WTC11 (cell line): Measurements from ENCODE around the gene SNX7. TPM values are rescaled to one million over a fixed set of nuclear protein-coding genes. Genes with fewer than 3 reads are reported as not detected.
A peak's percentile ranks its signal among the peaks of the same experiment; 100 is the strongest.

Source experiments
- ATAC-seq: fragments of 200-7000 bp; cut with Tn5 transposase; 2 replicates; pipeline ENCODE4 v1.10.0; 2021; ENCODE audit warnings: mild to moderate bottlenecking, moderate library complexity
- CTCF ChIA-PET: fragments of 300-600 bp; sonication (Branson Sonifier 250); formaldehyde crosslinking; loops from one replicate; lab custom pipeline; 2021; ENCODE audit warnings: antibody characterized with exemption; lab: Charles Lee
- POLR2A ChIA-PET: fragments of 350-600 bp; sonication (Branson Sonifier 250); formaldehyde crosslinking; loops from one replicate; lab custom pipeline; 2021; ENCODE audit warnings: antibody characterized with exemption; lab: Charles Lee
- DNase-seq: peaks from one replicate; pipeline ENCODE4 v3.0.0; 2021; ENCODE audit warnings: low spot score
- H3K27ac Mint-ChIP-seq: 2 replicates; pipeline ENCODE4 v1.8.0; 2021; ENCODE audit warnings: mixed read lengths
- H3K27me3 Mint-ChIP-seq: 2 replicates; pipeline ENCODE4 v1.8.0; 2021; ENCODE audit warnings: low read depth, mild to moderate bottlenecking, moderate library complexity, mixed read lengths
- H3K36me3 Mint-ChIP-seq: 2 replicates; pipeline ENCODE4 v1.8.0; 2021; ENCODE audit warnings: mixed read lengths
- H3K4me1 Mint-ChIP-seq: 2 replicates; pipeline ENCODE4 v1.8.0; 2022; ENCODE audit warnings: mixed read lengths
- H3K4me3 Mint-ChIP-seq: 2 replicates; pipeline ENCODE4 v1.8.0; 2021; ENCODE audit warnings: mild to moderate bottlenecking, moderate library complexity, mixed read lengths
- H3K9me3 Mint-ChIP-seq: 2 replicates; pipeline ENCODE4 v1.8.0; 2021; ENCODE audit warnings: mixed read lengths
- IRF2 ChIP-seq: sonication (generic); formaldehyde crosslinking; IDR thresholded peaks from 2 replicates; pipeline ENCODE4 v1.8.0; 2022; ENCODE audit warnings: low read depth, missing genetic modification reagents, borderline replicate concordance
- MXD4 ChIP-seq: fragments of 250-450 bp; sonication (Bioruptor Pico); IDR thresholded peaks from 2 replicates; pipeline ENCODE4 v1.8.0; 2021; ENCODE audit warnings: mild to moderate bottlenecking, moderate library complexity, borderline replicate concordance
- MYBL2 ChIP-seq: sonication (generic); formaldehyde crosslinking; IDR thresholded peaks from 2 replicates; pipeline ENCODE4 v1.8.1; 2023; ENCODE audit warnings: mild to moderate bottlenecking, moderate library complexity, missing genetic modification reagents
- NFYB ChIP-seq: sonication (generic); formaldehyde crosslinking; conservative IDR thresholded peaks from 2 replicates; pipeline ENCODE4 v1.8.0; 2022; ENCODE audit warnings: low read depth, missing genetic modification reagents
- SOX15 ChIP-seq: fragments of 250-450 bp; sonication (Bioruptor Pico); IDR thresholded peaks from 2 replicates; pipeline ENCODE4 v1.9.0; 2021; ENCODE audit warnings: mild to moderate bottlenecking
- TEAD4 ChIP-seq: sonication (generic); formaldehyde crosslinking; IDR thresholded peaks from 2 replicates; pipeline ENCODE4 v1.8.0; 2022; ENCODE audit warnings: mild to moderate bottlenecking, missing genetic modification reagents
- ZNF219 ChIP-seq: sonication (generic); formaldehyde crosslinking; IDR thresholded peaks from 2 replicates; pipeline ENCODE4 v1.8.0; 2023; ENCODE audit warnings: missing genetic modification reagents, mild to moderate bottlenecking, borderline replicate concordance
- total RNA-seq: library from RNA; stranded (reverse); gene quantifications from 3 replicates; pipeline ENCODE4 v1.2.3, GENCODE V29; 2021
- TF ChIP-seq, protein P1 (sequence below): sonication (generic); formaldehyde crosslinking; IDR thresholded peaks from 2 replicates; pipeline ENCODE4 v1.8.1; 2023; ENCODE audit warnings: mild to moderate bottlenecking, missing genetic modification reagents, borderline replicate concordance
- TF ChIP-seq, protein P2 (sequence below): fragments of 250-450 bp; sonication (Bioruptor Pico); IDR thresholded peaks from 2 replicates; pipeline ENCODE4 v1.9.0; 2021; ENCODE audit warnings: mild to moderate bottlenecking, borderline replicate concordance
- TF ChIP-seq, protein P3 (sequence below): fragments of 250-450 bp; sonication (Bioruptor Pico); IDR thresholded peaks from 2 replicates; pipeline ENCODE4 v2.1.2; 2022; ENCODE audit warnings: mild to moderate bottlenecking, moderate library complexity
- TF ChIP-seq, protein P4 (sequence below): sonication (generic); formaldehyde crosslinking; conservative IDR thresholded peaks from 2 replicates; pipeline ENCODE4 v1.8.1; 2023; ENCODE audit warnings: mild to moderate bottlenecking, low read depth, missing genetic modification reagents, moderate library complexity
- TF ChIP-seq, protein P5 (sequence below): fragments of 250-450 bp; sonication (Bioruptor Pico); IDR thresholded peaks from 2 replicates; pipeline ENCODE4 v1.9.0; 2021; ENCODE audit warnings: mild to moderate bottlenecking

Gene SNX7
- total RNA-seq, 1 experiment from 2014 or later, result 15.7 TPM

DNA sequence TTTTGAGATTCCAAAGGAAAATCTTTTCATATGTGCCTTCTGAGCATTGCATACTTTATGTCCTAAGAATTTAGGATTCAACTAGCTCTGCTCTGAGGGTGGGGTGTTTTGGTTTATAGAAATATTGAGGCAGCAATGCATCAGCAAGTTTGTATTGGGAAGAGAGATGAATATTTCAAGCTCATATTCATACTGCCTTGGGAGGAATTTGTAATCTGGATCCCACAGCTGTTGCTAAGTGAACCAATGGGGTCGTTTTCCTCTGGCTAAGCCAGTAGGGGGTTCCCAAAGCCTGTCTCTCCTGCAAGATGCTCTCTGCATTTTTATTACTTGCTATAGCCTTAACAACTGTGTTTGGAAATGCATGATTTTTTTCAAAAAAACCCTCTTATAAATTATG lies 130.6 kb downstream of the SNX7 start:
- peak; percentile 52; the same call in 1 of the 2 replicates for ATAC-seq
- H3K4me1 Mint-ChIP-seq, result peaks cover 14% of the 10 kb centered on the region
- POLR2A ChIA-PET, result interaction anchor here (0.6 kb wide), 1 partner anchor 781 kb away, joined by 3 read pairs; no protein-coding TSS in a partner anchor
- no peaks in the 10 kb centered on the region for H3K27me3 Mint-ChIP-seq
- no peak overlapping the region for H3K4me3 Mint-ChIP-seq
- CTCF ChIA-PET, result no interaction called here
- H3K27ac Mint-ChIP-seq, result no peak overlapping the region
- TF ChIP-seq, protein P1, sequence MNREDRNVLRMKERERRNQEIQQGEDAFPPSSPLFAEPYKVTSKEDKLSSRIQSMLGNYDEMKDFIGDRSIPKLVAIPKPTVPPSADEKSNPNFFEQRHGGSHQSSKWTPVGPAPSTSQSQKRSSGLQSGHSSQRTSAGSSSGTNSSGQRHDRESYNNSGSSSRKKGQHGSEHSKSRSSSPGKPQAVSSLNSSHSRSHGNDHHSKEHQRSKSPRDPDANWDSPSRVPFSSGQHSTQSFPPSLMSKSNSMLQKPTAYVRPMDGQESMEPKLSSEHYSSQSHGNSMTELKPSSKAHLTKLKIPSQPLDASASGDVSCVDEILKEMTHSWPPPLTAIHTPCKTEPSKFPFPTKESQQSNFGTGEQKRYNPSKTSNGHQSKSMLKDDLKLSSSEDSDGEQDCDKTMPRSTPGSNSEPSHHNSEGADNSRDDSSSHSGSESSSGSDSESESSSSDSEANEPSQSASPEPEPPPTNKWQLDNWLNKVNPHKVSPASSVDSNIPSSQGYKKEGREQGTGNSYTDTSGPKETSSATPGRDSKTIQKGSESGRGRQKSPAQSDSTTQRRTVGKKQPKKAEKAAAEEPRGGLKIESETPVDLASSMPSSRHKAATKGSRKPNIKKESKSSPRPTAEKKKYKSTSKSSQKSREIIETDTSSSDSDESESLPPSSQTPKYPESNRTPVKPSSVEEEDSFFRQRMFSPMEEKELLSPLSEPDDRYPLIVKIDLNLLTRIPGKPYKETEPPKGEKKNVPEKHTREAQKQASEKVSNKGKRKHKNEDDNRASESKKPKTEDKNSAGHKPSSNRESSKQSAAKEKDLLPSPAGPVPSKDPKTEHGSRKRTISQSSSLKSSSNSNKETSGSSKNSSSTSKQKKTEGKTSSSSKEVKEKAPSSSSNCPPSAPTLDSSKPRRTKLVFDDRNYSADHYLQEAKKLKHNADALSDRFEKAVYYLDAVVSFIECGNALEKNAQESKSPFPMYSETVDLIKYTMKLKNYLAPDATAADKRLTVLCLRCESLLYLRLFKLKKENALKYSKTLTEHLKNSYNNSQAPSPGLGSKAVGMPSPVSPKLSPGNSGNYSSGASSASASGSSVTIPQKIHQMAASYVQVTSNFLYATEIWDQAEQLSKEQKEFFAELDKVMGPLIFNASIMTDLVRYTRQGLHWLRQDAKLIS (CRISPR knock-in tag), result no peak
- TF ChIP-seq IRF2 (CRISPR knock-in tag) (no peak), MYBL2 (CRISPR knock-in tag) (no peak), SOX15 (CRISPR knock-in tag) (no peak), ZNF219 (CRISPR knock-in tag) (no peak)
- TF ChIP-seq, protein P2, sequence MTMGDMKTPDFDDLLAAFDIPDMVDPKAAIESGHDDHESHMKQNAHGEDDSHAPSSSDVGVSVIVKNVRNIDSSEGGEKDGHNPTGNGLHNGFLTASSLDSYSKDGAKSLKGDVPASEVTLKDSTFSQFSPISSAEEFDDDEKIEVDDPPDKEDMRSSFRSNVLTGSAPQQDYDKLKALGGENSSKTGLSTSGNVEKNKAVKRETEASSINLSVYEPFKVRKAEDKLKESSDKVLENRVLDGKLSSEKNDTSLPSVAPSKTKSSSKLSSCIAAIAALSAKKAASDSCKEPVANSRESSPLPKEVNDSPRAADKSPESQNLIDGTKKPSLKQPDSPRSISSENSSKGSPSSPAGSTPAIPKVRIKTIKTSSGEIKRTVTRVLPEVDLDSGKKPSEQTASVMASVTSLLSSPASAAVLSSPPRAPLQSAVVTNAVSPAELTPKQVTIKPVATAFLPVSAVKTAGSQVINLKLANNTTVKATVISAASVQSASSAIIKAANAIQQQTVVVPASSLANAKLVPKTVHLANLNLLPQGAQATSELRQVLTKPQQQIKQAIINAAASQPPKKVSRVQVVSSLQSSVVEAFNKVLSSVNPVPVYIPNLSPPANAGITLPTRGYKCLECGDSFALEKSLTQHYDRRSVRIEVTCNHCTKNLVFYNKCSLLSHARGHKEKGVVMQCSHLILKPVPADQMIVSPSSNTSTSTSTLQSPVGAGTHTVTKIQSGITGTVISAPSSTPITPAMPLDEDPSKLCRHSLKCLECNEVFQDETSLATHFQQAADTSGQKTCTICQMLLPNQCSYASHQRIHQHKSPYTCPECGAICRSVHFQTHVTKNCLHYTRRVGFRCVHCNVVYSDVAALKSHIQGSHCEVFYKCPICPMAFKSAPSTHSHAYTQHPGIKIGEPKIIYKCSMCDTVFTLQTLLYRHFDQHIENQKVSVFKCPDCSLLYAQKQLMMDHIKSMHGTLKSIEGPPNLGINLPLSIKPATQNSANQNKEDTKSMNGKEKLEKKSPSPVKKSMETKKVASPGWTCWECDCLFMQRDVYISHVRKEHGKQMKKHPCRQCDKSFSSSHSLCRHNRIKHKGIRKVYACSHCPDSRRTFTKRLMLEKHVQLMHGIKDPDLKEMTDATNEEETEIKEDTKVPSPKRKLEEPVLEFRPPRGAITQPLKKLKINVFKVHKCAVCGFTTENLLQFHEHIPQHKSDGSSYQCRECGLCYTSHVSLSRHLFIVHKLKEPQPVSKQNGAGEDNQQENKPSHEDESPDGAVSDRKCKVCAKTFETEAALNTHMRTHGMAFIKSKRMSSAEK, result no peak
- H3K36me3 Mint-ChIP-seq, result no peaks in the 10 kb centered on the region
- DNase-seq, result no peak
- H3K9me3 Mint-ChIP-seq, result peaks cover 8% of the 10 kb centered on the region

DNA sequence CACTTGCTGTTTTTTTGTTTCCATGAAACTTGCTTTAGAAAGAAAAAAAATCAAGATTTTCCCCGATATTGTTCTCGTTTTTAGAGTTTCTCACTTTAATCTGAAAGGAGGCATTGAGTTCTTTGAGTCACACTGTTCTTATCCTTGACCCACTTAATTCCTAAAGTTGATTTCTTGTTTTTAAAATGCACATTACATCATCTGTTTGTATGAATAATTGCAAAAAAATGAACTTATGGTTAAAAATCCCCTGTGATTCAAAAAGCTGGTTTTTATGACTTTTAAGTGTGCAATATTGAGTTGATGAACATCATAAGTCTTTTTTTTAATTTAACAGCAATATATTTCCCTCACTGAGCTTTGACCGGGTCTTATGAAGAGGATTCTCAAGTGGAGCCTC lies 131.6 kb downstream of the SNX7 start:
- DNase-seq (no peak), ATAC-seq (no peak)
- H3K4me3 Mint-ChIP-seq, result no peak overlapping the region
- no peak overlapping the region for H3K27ac Mint-ChIP-seq
- ChIA-PET CTCF (interaction anchor here (1.0 to 2.0 kb wide), 4 partner anchors 24 to 914 kb away, joined by 3 to 5 read pairs (median 4); partner anchors contain the start of gene PLPPR5), POLR2A (no interaction called here)
- H3K4me1 Mint-ChIP-seq, result peaks cover 8% of the 10 kb centered on the region
- H3K36me3 Mint-ChIP-seq, result no peaks in the 10 kb centered on the region
- no peaks in the 10 kb centered on the region for H3K9me3 Mint-ChIP-seq
- H3K27me3 Mint-ChIP-seq, result no peaks in the 10 kb centered on the region
- no peak for TF ChIP-seq TEAD4
- TF ChIP-seq, protein P2, result no peak
- TF ChIP-seq, protein P3, sequence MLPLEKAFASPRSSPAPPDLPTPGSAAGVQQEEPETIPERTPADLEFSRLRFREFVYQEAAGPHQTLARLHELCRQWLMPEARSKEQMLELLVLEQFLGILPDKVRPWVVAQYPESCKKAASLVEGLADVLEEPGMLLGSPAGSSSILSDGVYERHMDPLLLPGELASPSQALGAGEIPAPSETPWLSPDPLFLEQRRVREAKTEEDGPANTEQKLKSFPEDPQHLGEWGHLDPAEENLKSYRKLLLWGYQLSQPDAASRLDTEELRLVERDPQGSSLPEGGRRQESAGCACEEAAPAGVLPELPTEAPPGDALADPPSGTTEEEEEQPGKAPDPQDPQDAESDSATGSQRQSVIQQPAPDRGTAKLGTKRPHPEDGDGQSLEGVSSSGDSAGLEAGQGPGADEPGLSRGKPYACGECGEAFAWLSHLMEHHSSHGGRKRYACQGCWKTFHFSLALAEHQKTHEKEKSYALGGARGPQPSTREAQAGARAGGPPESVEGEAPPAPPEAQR (CRISPR knock-in tag), result no peak
- TF ChIP-seq, protein P4, sequence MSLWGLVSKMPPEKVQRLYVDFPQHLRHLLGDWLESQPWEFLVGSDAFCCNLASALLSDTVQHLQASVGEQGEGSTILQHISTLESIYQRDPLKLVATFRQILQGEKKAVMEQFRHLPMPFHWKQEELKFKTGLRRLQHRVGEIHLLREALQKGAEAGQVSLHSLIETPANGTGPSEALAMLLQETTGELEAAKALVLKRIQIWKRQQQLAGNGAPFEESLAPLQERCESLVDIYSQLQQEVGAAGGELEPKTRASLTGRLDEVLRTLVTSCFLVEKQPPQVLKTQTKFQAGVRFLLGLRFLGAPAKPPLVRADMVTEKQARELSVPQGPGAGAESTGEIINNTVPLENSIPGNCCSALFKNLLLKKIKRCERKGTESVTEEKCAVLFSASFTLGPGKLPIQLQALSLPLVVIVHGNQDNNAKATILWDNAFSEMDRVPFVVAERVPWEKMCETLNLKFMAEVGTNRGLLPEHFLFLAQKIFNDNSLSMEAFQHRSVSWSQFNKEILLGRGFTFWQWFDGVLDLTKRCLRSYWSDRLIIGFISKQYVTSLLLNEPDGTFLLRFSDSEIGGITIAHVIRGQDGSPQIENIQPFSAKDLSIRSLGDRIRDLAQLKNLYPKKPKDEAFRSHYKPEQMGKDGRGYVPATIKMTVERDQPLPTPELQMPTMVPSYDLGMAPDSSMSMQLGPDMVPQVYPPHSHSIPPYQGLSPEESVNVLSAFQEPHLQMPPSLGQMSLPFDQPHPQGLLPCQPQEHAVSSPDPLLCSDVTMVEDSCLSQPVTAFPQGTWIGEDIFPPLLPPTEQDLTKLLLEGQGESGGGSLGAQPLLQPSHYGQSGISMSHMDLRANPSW (CRISPR knock-in tag), result no peak
- no peak for TF ChIP-seq NFYB (CRISPR knock-in tag)
- TF ChIP-seq MXD4, result no peak
- TF ChIP-seq, protein P5, sequence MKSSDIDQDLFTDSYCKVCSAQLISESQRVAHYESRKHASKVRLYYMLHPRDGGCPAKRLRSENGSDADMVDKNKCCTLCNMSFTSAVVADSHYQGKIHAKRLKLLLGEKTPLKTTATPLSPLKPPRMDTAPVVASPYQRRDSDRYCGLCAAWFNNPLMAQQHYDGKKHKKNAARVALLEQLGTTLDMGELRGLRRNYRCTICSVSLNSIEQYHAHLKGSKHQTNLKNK (CRISPR knock-in tag), result no peak
